HL-60 (cell line): ENCODE measurements around the gene NEUROD2.

Experiments used
- DNase-seq, 2 experiments: peaks; one replicate each; pipeline ENCODE4 v3.0.0-alpha.2; 2010 to 2020; ENCODE audit warnings: low read depth in 1 of 2, low spot score in 1 of 2
- H3K27ac ChIP-seq: fragments of 250-450 bp; sonication (Bioruptor Pico); replicated peaks from 2 replicates; pipeline ENCODE4 v1.5.1; 2020; ENCODE audit warnings: mild to moderate bottlenecking, moderate library complexity
- H3K27me3 ChIP-seq: fragments of 250-450 bp; sonication (Bioruptor Pico); 2 replicates; pipeline ENCODE4 v1.5.1; 2021; ENCODE audit warnings: mild to moderate bottlenecking, moderate library complexity; ENCODE audit not compliant: insufficient read depth, poor library complexity, severe bottlenecking
- H3K4me3 ChIP-seq: replicated peaks from 2 replicates; pipeline ENCODE4 v1.5.1; 2011; ENCODE audit warnings: mild to moderate bottlenecking, control low read depth, low read length; ENCODE audit not compliant: insufficient read depth
- GABPA ChIP-seq: IDR thresholded peaks from 2 replicates; pipeline ENCODE4 v1.6.1; 2012; ENCODE audit warnings: low read depth
- POLR2AphosphoS5 ChIP-seq: IDR thresholded peaks from 2 replicates; pipeline ENCODE4 v1.6.1; 2012; ENCODE audit warnings: low read depth
- SPI1 ChIP-seq: IDR thresholded peaks from 2 replicates; pipeline ENCODE4 v1.6.1; 2012; ENCODE audit warnings: low read depth, mild to moderate bottlenecking, borderline replicate concordance
- TF ChIP-seq, protein P1 (sequence below): IDR thresholded peaks from one replicate; pipeline ENCODE4 v1.5.1; 2011; ENCODE audit warnings: low read length, control low read depth, inconsistent platforms; ENCODE audit not compliant: insufficient read depth
- TF ChIP-seq, protein P2 (sequence below): IDR thresholded peaks from 2 replicates; pipeline ENCODE4 v1.6.1; 2012; ENCODE audit warnings: low read depth; ENCODE audit not compliant: insufficient replicate concordance

Gene NEUROD2

DNA sequence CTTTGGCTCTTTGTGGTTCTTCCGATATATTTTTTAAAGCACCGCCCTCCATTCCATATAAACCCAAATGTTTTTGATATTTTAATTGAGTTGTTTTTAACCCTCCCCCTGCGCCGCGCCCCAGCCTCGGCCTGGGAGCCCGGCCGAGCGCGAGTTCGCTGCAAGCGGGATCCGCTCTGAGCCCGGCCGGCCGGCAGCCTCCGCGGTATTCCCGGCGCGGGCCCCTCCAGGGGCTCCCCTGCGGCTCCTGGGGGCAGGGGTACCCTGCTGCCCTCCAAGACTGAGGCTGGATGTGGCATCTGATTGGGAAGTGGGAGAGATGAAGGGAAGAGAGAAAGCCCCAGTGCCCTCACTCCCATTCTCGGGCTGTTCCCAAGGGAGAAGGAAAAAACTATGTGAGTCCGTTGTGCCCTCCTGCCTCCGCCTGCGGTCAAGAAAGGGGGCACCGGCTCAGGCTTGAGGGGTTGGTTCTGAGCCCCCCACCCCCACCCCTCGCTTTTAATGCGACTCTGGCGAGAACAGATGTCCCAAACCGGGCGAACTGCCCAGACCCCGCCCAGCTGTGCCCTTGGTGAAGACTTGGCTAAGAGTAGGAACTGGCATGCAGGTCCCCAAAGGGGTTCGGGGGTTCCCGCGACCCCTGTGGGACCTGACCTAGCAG, 8.6 kb downstream of the NEUROD2 start:
- Histone ChIP-seq H3K27me3 (peaks cover 92% of the 10 kb centered on the region), H3K4me3 (no peak overlapping the region), H3K27ac (no peak overlapping the region)
- TF ChIP-seq GABPA (no peak), SPI1 (no peak), POLR2AphosphoS5 (no peak)
- TF ChIP-seq, protein P1, sequence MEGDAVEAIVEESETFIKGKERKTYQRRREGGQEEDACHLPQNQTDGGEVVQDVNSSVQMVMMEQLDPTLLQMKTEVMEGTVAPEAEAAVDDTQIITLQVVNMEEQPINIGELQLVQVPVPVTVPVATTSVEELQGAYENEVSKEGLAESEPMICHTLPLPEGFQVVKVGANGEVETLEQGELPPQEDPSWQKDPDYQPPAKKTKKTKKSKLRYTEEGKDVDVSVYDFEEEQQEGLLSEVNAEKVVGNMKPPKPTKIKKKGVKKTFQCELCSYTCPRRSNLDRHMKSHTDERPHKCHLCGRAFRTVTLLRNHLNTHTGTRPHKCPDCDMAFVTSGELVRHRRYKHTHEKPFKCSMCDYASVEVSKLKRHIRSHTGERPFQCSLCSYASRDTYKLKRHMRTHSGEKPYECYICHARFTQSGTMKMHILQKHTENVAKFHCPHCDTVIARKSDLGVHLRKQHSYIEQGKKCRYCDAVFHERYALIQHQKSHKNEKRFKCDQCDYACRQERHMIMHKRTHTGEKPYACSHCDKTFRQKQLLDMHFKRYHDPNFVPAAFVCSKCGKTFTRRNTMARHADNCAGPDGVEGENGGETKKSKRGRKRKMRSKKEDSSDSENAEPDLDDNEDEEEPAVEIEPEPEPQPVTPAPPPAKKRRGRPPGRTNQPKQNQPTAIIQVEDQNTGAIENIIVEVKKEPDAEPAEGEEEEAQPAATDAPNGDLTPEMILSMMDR = no peak
- TF ChIP-seq, protein P2, sequence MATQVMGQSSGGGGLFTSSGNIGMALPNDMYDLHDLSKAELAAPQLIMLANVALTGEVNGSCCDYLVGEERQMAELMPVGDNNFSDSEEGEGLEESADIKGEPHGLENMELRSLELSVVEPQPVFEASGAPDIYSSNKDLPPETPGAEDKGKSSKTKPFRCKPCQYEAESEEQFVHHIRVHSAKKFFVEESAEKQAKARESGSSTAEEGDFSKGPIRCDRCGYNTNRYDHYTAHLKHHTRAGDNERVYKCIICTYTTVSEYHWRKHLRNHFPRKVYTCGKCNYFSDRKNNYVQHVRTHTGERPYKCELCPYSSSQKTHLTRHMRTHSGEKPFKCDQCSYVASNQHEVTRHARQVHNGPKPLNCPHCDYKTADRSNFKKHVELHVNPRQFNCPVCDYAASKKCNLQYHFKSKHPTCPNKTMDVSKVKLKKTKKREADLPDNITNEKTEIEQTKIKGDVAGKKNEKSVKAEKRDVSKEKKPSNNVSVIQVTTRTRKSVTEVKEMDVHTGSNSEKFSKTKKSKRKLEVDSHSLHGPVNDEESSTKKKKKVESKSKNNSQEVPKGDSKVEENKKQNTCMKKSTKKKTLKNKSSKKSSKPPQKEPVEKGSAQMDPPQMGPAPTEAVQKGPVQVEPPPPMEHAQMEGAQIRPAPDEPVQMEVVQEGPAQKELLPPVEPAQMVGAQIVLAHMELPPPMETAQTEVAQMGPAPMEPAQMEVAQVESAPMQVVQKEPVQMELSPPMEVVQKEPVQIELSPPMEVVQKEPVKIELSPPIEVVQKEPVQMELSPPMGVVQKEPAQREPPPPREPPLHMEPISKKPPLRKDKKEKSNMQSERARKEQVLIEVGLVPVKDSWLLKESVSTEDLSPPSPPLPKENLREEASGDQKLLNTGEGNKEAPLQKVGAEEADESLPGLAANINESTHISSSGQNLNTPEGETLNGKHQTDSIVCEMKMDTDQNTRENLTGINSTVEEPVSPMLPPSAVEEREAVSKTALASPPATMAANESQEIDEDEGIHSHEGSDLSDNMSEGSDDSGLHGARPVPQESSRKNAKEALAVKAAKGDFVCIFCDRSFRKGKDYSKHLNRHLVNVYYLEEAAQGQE = no peak
- DNase-seq = no peak

DNA sequence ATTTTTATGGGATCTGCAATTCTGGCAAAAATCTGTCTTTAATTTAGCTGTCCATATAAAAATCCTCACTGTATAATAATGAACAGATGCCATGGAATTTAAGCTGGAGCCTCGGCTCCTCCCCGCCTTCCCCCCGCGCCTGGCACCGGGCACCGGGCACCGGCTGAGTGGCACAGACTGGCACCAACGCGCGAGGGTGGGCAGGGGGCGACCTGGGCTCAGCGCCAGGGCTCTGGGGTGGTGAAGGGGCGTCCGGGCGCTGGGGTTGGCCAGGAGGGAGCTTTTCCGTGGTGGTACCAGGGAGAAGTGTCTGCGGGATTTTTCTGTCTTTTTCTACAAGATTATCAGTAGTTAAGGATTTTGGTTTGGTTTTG, 9.1 kb downstream of the NEUROD2 start:
- DNase-seq = no peak
- TF ChIP-seq GABPA (no peak), POLR2AphosphoS5 (no peak), SPI1 (no peak)
- TF ChIP-seq, protein P2 = no peak
- TF ChIP-seq, protein P1 = no peak
- H3K4me3 ChIP-seq = no peak overlapping the region
- H3K27ac ChIP-seq = no peak overlapping the region
- H3K27me3 ChIP-seq = peaks cover 87% of the 10 kb centered on the region

DNA sequence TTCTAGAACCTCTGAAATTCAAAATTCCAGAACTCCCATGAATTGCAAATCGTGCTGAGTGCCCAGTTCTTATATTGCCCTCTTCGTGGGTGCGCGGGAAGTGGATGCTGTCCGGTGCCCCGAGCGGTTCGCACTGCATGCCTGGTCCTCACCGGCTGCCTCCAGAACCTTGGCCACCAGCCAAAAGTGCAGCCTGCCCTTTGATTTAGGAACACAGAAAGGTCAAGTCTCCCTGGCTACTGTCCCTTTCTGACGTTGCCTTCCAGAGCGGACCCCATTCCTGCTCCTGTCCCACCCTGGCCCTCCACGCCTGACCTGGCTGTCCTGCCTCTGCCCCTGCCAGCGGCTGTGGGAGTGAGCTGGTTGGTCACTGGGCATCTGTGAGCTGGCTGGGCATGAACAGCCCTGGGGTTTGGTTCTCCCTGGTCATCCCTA, 9.7 kb downstream of the NEUROD2 start:
- Histone ChIP-seq H3K27ac (no peak overlapping the region), H3K4me3 (no peak overlapping the region), H3K27me3 (peaks cover 81% of the 10 kb centered on the region)
- no peak for DNase-seq
- no peak for TF ChIP-seq SPI1
- TF ChIP-seq POLR2AphosphoS5 = no peak
- TF ChIP-seq, protein P1 = no peak
- no peak for TF ChIP-seq GABPA
- TF ChIP-seq, protein P2 = no peak
